ENCODE data around the gene CAVIN1. TPM values are rescaled to one million over a fixed set of nuclear protein-coding genes. Genes with fewer than 3 reads are reported as not detected.
A peak's percentile ranks its signal among the peaks of the same experiment; 100 is the strongest.

The CAVIN1 gene
- total RNA-seq, 1 donor from 2014 or later = 342 TPM

- TF ChIP-seq CTCF (IDR thresholded peaks at IDR 0.05) = no peak
- Histone ChIP-seq H3K27me3 (no peaks in the 10 kb centered on the region), H3K27ac (no peak overlapping the region), H3K9me3 (no peaks in the 10 kb centered on the region), H3K4me3 (no peak overlapping the region), H3K4me1 (peaks cover 66% of the 10 kb centered on the region), H3K36me3 (peaks cover 12% of the 10 kb centered on the region)
- peak; percentile 22 for ATAC-seq
- DNase-seq = no peak
- intact Hi-C loops (cut with DNase I) = no loop called here
Measured at GRCh38 chr17:42358434-42358833, 64.6 kb downstream of the CAVIN1 start.

GRCh38 chr17:42354956-42355843 is 67.9 kb downstream of the CAVIN1 start:
- TF ChIP-seq CTCF (IDR thresholded peaks at IDR 0.05) = no peak
- H3K36me3 ChIP-seq = peaks cover 12% of the 10 kb centered on the region
- no peaks in the 10 kb centered on the region for H3K27me3 ChIP-seq
- intact Hi-C loops (cut with DNase I) = no loop called here
- H3K9me3 ChIP-seq = no peaks in the 10 kb centered on the region
- H3K4me1 ChIP-seq = peaks cover 39% of the 10 kb centered on the region
- DNase-seq (no peak), ATAC-seq (peak; percentile 21)
- no peak overlapping the region for H3K27ac ChIP-seq
- H3K4me3 ChIP-seq = no peak overlapping the region

Other genes starting within 250 kb of the CAVIN1 start
- 0.26 TPM for gene KCNH4, start 242.1 kb downstream of the CAVIN1 start, total RNA-seq
- gene HCRT, start 237.8 kb downstream of the CAVIN1 start, total RNA-seq = not detected
- 30.9 TPM for gene GHDC, start 228.8 kb downstream of the CAVIN1 start, total RNA-seq
- 71.0 TPM for gene STAT5B, start 146.9 kb downstream of the CAVIN1 start, total RNA-seq
- 42.0 TPM for gene STAT5A, start 134.8 kb downstream of the CAVIN1 start, total RNA-seq
- gene STAT3, start 34.8 kb downstream of the CAVIN1 start, total RNA-seq = 309 TPM
- gene ATP6V0A1, start 35.6 kb upstream of the CAVIN1 start, total RNA-seq = 109 TPM
- 46.9 TPM for gene NAGLU, start 113.0 kb upstream of the CAVIN1 start, total RNA-seq
- gene HSD17B1, start 129.7 kb upstream of the CAVIN1 start, total RNA-seq = 1.4 TPM
- 63.3 TPM for gene COASY, start 138.9 kb upstream of the CAVIN1 start, total RNA-seq
- 61.3 TPM for gene MLX, start 143.8 kb upstream of the CAVIN1 start, total RNA-seq
- 4.2 TPM for gene PSMC3IP, start 154.5 kb upstream of the CAVIN1 start, total RNA-seq
- gene RETREG3, start 186.1 kb upstream of the CAVIN1 start, total RNA-seq = 68.6 TPM
- gene TUBG1, start 186.4 kb upstream of the CAVIN1 start, total RNA-seq = 29.2 TPM
- gene TUBG2, start 236.0 kb upstream of the CAVIN1 start, total RNA-seq = 19.8 TPM